ENCODE measurements around the gene VSIG10.

The VSIG10 gene

DNA sequence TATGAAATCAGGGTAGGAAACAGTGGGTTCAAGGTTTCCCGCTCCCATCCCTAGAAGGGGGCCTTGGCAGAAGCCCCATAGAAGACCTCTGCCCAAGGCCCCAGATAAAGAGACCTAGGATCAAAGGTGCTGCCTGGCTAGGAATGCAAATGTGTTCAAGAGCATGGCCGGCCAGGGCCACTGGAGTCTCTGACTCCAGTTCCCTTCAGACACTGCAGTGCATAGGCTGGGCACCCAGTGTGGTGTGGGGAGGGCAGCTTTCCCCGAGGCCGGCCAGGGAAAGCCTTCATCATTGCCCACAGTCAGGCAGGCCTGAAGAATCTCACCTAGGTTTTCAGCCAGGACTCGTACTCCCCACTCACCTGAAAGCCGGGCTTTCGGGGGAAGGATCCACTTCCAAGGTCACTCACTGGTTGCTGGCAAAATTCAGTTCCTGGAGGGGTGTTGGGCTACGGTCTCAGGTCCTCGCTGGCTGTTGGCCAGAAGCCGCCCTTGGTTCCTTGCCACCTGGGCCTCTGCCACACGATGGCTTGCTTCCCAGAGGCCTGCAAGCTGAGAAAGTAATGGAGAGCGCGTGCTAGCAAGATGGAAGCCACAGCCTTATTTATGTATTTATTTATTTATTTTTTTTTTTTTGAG lies 22.4 kb upstream of the VSIG10 start:
- no peak overlapping the region for H3K27ac Mint-ChIP-seq
- H3K4me3 Mint-ChIP-seq = no peak overlapping the region
- H3K36me3 Mint-ChIP-seq = no peaks in the 10 kb centered on the region
- DNase-seq (no peak), ATAC-seq (replicated peaks) (no peak)
- H3K4me1 Mint-ChIP-seq = no peaks in the 10 kb centered on the region
- H3K9me3 Mint-ChIP-seq = no peaks in the 10 kb centered on the region
- no peaks in the 10 kb centered on the region for H3K27me3 Mint-ChIP-seq

DNA sequence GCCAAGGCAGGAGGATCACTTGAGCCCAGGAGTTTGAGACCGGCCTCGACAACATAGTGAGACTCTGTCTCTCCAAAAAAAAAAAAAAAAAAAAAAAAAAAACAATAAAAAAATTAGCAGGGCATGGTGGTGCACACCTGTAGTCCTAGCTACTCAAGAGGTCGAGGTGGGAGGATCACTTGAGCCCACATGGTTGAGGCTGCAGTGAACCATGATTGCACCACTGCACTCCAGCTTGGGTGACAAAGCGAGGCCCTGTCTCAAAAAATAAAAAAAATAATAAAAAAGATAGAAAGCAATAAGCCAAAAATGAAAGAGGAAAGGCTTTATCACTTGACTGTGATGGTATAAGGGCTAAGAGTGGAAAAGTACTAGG lies 21.9 kb upstream of the VSIG10 start:
- Mint-ChIP-seq H3K27ac (no peak overlapping the region), H3K36me3 (no peaks in the 10 kb centered on the region), H3K9me3 (no peaks in the 10 kb centered on the region), H3K4me3 (no peak overlapping the region), H3K27me3 (no peaks in the 10 kb centered on the region), H3K4me1 (peaks cover 0 to 2% of the 10 kb centered on the region in 2 donors)
- ATAC-seq (replicated peaks) (no peak), DNase-seq (no peak)

DNA sequence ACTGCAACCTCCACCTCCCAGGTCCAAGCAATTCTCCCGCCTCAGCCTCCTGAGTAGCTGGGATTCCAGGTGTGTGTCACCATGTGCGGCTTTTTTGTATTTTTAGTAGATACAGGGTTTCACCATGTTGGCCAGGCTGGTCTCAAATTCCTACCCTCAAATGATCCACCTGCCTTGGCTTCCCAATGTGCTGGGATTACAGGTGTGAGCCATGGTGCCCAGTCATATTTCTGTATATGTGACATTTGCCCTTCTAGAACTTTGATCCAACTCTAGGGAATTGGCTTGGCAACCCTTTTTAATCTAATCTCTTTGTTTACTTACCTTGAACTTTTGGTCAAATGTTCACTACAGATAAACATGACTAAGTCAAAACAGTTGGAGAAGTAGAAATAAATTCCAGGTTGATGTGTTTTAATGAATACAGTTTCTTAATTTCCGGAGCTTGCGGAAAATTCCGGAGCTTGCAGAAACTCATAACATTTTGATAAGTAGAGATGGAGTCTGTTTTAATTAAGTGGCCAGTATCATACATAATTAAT lies 20.6 kb upstream of the VSIG10 start:
- Mint-ChIP-seq H3K36me3 (no peaks in the 10 kb centered on the region), H3K4me1 (peaks cover 4 to 9% of the 10 kb centered on the region in 2 donors), H3K27ac (no peak overlapping the region), H3K27me3 (no peaks in the 10 kb centered on the region), H3K9me3 (no peaks in the 10 kb centered on the region), H3K4me3 (no peak overlapping the region)
- no peak for DNase-seq
- ATAC-seq (replicated peaks) = no peak

DNA sequence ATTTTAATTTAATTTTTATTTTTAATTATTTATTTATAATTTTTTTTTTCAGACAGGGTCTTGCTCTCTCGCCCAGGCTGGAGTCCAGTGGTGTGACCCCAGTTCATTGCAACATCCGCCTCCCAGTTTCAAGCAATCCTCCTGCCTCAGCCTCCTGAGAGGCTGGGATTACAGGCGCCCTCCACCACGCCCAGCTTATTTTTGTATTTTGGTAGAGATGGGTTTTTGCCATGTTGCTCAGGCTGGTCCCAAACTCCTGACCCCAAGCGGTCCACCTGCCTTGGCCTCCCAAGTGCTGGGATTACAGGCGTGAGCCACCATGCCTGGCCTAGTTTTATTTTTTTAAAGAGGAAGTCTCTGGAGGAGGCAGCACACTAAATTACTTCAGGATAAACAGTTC lies 18.5 kb upstream of the VSIG10 start:
- no peaks in the 10 kb centered on the region for H3K36me3 Mint-ChIP-seq
- ATAC-seq (replicated peaks) = no peak
- H3K4me3 Mint-ChIP-seq = no peak overlapping the region
- H3K27ac Mint-ChIP-seq = no peak overlapping the region
- peaks cover 4 to 9% of the 10 kb centered on the region in 2 donors for H3K4me1 Mint-ChIP-seq
- no peaks in the 10 kb centered on the region for H3K9me3 Mint-ChIP-seq
- DNase-seq = no peak
- H3K27me3 Mint-ChIP-seq = no peaks in the 10 kb centered on the region

DNA sequence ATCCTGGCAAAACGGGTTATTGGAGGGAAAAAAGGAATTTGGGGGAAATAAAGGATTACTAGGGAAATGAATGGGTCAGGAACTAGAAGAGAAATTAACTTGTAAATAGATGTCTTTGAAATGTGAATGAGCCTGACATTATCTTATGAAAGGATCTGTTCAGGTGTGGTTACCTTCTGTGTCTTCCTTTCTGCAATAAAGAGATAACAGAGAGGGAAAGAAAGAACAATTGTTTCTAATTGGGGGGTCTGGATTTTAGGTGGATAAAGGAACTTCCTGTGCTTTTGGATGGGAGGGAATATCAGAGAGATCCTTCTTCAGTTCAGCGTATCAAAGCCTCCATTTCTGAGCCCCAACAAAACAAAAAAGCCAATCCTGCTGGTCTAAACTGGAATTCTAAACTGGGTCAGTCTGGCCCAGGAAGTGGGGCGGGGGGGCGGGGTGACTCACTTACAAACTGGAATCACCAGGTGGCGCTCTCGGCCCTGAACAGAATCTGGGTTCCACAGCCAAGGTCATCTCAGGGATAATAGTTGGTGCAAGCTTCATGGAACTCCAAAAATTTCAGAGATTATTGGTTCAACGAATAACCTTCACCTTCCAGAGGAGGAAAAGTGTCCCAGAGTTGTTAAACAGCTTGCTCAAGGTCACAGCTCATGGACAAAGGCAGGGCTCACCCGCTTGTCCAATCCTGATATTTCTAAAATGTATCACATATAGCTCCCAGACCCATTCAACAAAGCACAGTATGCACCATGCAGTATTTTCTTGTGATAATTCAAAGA lies 17.0 kb upstream of the VSIG10 start:
- DNase-seq = no peak
- H3K36me3 Mint-ChIP-seq = no peaks in the 10 kb centered on the region
- no peaks in the 10 kb centered on the region for H3K27me3 Mint-ChIP-seq
- peaks cover 4 to 9% of the 10 kb centered on the region in 2 donors for H3K4me1 Mint-ChIP-seq
- no peak overlapping the region for H3K4me3 Mint-ChIP-seq
- no peaks in the 10 kb centered on the region for H3K9me3 Mint-ChIP-seq
- peak overlapping the region; percentile 71 for H3K27ac Mint-ChIP-seq
- peak; percentile 54 to 70 for ATAC-seq (replicated peaks)

DNA sequence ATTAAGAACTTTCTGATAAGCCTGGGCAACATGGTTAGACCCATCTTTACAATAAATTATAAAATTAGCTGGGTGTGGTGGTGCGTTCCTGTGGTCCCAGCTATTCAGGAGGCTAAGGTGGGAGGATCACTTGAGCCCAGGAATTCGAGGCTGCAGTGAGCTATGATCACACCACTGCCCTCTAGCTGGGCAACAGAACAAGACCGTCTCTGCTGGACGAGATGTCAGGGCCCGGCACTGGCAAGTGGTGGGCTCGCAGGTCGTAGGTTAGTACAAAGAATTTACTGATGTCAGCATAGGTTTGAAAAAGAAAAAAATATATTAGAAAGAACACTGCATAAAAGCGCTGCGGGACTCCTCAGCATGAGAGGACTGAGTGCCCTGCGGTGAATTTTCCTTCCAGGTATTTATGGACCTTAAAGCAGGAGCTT lies 15.7 kb upstream of the VSIG10 start:
- no peak overlapping the region for H3K27ac Mint-ChIP-seq

DNA sequence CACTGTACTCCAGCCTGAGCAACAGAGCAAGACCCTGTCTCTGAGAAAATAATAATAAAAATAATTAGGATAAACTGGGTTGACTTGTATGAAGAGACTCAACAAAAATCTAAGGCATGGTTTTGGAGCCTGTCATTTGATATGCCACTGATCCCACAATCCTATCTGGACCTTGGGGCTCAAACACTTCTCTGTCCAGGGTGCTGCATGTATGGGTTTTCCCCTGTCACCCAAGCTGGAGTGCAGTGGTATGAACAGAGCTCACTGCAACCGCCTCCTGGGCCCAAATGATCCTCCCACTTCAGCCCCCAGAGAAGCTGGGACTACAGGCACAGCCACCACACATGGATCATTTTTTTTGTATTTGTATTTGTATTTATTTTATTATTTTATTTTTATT lies 5.3 kb upstream of the VSIG10 start:
- Mint-ChIP-seq H3K36me3 (no peaks in the 10 kb centered on the region), H3K4me3 (no peak overlapping the region), H3K9me3 (no peaks in the 10 kb centered on the region), H3K4me1 (peaks cover 3 to 6% of the 10 kb centered on the region in 2 donors), H3K27me3 (peaks cover 5 to 6% of the 10 kb centered on the region in 2 donors), H3K27ac (no peak overlapping the region)
- DNase-seq = no peak
- no peak for ATAC-seq (replicated peaks)

More for the DNA sequence above, 15.7 kb upstream of the VSIG10 start:
- Mint-ChIP-seq H3K36me3 (no peaks in the 10 kb centered on the region), H3K27me3 (no peaks in the 10 kb centered on the region), H3K4me1 (peaks cover 4 to 9% of the 10 kb centered on the region in 2 donors), H3K4me3 (no peak overlapping the region), H3K9me3 (no peaks in the 10 kb centered on the region)
- DNase-seq = no peak
- no peak for ATAC-seq (replicated peaks)

DNA sequence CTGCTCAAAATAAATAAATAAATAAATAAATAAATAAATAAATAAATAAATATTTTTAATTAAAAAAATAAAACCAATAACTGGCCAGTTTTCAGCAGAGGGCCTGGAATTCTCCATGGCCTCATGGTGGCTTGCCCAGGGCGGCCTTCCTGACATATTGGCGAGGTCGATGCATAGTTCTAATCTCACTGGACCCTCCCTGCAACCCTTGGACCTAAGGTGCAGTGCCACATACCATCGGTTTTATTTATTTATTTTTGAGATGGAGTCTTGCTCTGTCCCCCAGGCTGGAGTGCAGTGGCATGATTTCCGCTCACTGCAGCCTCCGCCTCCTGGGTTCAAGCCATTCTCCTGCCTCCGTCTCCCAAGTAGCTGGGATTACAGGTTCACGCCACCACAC lies 3.9 kb upstream of the VSIG10 start:
- Mint-ChIP-seq H3K4me1 (peaks cover 5 to 14% of the 10 kb centered on the region in 2 donors), H3K9me3 (no peaks in the 10 kb centered on the region), H3K27ac (no peak overlapping the region), H3K27me3 (peaks cover 5 to 13% of the 10 kb centered on the region in 2 donors), H3K4me3 (no peak overlapping the region), H3K36me3 (no peaks in the 10 kb centered on the region)
- ATAC-seq (replicated peaks) (no peak), DNase-seq (no peak)

DNA sequence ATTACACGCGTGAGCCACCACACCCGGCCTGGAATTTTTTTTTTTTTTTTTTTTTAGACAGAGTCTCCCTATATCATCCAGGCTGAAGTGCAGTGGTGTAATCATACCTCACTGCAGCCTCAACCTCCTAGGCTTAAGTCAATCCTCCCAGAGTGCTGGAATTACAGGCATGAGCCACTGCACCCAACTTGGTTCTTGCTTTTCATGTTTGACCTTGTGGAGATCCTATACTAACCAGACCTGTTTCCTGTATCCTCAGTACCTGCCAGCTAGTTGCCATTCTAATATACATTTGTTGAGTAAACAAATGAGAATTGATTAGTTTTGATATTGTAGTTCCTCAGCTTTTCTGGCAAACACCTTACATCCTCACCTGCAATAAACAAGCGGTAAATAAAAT lies 3.2 kb upstream of the VSIG10 start:
- H3K27ac Mint-ChIP-seq = no peak overlapping the region
- no peak overlapping the region for H3K4me3 Mint-ChIP-seq
- ATAC-seq (replicated peaks) (no peak), DNase-seq (no peak)
- H3K36me3 Mint-ChIP-seq = no peaks in the 10 kb centered on the region
- peaks cover 5 to 14% of the 10 kb centered on the region in 2 donors for H3K4me1 Mint-ChIP-seq
- no peaks in the 10 kb centered on the region for H3K9me3 Mint-ChIP-seq
- H3K27me3 Mint-ChIP-seq = peaks cover 5 to 14% of the 10 kb centered on the region in 2 donors

DNA sequence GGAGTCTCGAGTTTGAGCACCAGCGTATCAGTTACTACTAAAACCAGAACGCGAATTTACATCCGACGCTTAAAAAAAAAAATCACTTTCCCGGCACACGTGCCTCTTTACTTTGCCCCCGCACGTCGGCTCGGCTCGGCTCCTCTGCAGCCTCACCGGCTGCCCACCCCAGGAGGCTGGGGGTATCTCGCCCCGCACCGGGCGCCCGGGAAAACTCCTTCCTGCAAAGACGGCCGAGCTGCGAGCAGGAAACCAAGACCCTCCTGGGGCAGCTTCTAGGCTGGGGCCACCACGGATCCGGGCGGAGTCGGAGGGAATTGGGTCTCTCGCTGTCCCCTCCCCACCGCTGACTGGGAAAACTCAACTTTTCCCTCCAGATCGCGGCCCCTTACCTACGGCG lies 610 bp downstream of the VSIG10 start:
- DNase-seq (no peak), ATAC-seq (replicated peaks) (peak; percentile 31 to 39)
- H3K4me1 Mint-ChIP-seq = peaks cover 5 to 14% of the 10 kb centered on the region in 2 donors
- peak overlapping the region; percentile 20 for H3K27ac Mint-ChIP-seq
- no peaks in the 10 kb centered on the region for H3K9me3 Mint-ChIP-seq
- H3K4me3 Mint-ChIP-seq = peak overlapping the region; percentile 83 to 89
- peaks cover 5 to 14% of the 10 kb centered on the region in 2 donors for H3K27me3 Mint-ChIP-seq
- H3K36me3 Mint-ChIP-seq = no peaks in the 10 kb centered on the region

DNA sequence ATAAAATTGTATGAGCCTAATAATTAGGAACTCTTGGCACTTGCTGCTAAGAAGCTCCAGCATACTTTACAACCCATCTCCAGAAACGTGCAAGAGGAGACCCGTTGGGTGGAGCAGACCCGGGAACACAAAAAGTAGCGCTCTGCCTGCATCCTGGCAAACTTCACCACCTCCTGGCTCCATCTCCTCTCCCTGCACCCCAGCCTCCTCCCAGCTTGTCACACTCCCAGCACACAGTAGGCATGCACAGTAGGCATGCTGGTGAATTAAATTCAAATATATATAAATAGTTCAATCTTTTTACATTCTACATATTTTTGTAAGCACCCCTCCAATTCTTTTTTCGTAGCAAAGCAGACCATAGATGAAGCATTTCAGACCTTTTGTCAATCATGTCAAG lies 1.2 kb downstream of the VSIG10 start:
- H3K4me1 Mint-ChIP-seq = peaks cover 5 to 14% of the 10 kb centered on the region in 2 donors
- DNase-seq (no peak), ATAC-seq (replicated peaks) (no peak)
- H3K27ac Mint-ChIP-seq = peak overlapping the region; percentile 77
- peaks cover 5 to 14% of the 10 kb centered on the region in 2 donors for H3K27me3 Mint-ChIP-seq
- no peaks in the 10 kb centered on the region for H3K9me3 Mint-ChIP-seq
- peak overlapping the region; percentile 83 to 89 for H3K4me3 Mint-ChIP-seq
- H3K36me3 Mint-ChIP-seq = no peaks in the 10 kb centered on the region

DNA sequence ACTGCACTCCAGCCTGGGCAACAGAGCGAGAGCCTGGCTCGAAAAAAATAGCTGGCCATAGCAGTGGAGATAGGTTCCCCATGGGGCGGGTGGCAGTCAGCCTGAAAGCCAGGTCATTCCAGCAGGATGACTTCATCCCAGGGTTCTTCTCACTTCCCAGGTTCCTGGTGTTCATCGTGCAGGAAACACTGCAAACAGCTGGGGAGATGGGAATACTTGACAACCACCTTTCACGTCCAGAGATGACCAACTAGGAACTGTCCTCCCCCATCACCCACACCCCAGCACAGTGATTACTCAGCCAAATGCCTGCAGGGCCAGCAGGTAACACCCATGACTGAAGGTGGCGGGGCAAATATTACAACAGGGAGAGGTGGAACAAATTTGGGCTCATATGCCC lies 1.7 kb downstream of the VSIG10 start:
- peaks cover 5 to 14% of the 10 kb centered on the region in 2 donors for H3K27me3 Mint-ChIP-seq
- ATAC-seq (replicated peaks) (no peak), DNase-seq (no peak)
- H3K27ac Mint-ChIP-seq = no peak overlapping the region
- H3K4me3 Mint-ChIP-seq = no peak overlapping the region
- H3K9me3 Mint-ChIP-seq = no peaks in the 10 kb centered on the region
- H3K4me1 Mint-ChIP-seq = peaks cover 5 to 14% of the 10 kb centered on the region in 2 donors
- no peaks in the 10 kb centered on the region for H3K36me3 Mint-ChIP-seq

DNA sequence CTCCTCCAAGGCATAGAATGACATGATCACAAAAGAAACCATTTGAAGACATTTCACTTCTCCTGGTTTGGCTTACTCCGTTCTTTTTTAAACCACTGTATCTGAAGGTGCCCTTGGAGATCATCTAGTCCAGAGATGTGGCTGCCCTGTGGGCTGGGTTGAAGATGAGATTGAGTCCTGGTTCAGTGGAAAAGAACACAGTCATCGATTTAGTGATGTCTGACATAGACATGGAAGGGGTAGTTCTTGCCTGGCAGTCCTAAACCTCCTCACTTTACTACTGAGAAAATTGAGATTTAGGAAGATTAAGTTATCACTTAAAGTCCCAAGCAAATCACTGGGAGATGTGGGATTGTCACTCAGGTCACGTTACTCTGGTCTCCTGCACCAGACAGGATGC lies 2.8 kb downstream of the VSIG10 start:
- H3K4me3 Mint-ChIP-seq = no peak overlapping the region
- H3K27me3 Mint-ChIP-seq = peaks cover 5 to 14% of the 10 kb centered on the region in 2 donors
- H3K27ac Mint-ChIP-seq = no peak overlapping the region
- no peak for ATAC-seq (replicated peaks)
- no peaks in the 10 kb centered on the region for H3K36me3 Mint-ChIP-seq
- no peak for DNase-seq
- H3K4me1 Mint-ChIP-seq = peaks cover 5 to 14% of the 10 kb centered on the region in 2 donors
- H3K9me3 Mint-ChIP-seq = no peaks in the 10 kb centered on the region

DNA sequence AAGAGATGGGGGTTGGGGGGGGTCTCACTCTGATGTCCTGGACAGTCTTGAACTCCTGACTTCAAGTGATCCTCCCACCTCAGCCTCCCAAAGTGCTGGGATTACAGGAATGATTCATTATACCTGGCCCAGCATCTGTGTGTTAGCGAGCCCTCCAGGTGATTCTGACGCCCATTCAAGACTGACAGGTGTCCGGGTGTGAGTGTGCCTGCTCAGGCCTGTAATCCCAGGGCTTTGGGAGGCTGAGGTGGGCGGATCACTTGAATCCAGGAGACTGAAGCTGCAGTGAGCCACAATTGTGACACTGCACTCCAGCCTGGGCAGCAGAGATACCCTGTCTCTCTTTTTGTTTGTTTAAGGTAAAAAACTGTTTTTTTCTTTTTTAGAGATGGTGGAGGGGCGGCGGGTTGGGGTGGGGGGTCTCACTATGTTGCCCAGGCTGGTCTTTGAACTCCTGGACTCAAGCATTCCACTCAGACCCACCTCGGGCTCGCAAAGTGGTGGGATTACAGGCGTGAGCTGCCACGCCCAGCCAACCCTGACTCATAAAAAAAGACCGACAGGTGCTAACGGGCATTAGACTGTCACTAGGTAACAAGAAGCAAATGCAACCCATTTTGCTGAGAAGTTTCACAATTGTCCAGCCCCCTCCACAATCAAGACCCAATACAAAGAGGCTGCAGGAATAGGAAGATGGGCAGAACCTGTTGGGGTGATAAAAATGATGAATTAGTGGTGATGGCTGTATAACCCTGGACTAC lies 4.7 kb downstream of the VSIG10 start:
- no peak overlapping the region for H3K27ac Mint-ChIP-seq
- no peaks in the 10 kb centered on the region for H3K36me3 Mint-ChIP-seq
- H3K9me3 Mint-ChIP-seq = no peaks in the 10 kb centered on the region
- peaks cover 3 to 8% of the 10 kb centered on the region in 2 donors for H3K4me1 Mint-ChIP-seq
- peaks cover 0 to 8% of the 10 kb centered on the region in 2 donors for H3K27me3 Mint-ChIP-seq
- DNase-seq (no peak), ATAC-seq (replicated peaks) (no peak)
- no peak overlapping the region for H3K4me3 Mint-ChIP-seq
